ENCODE measurements around the gene HDAC11. TPM values are rescaled to one million over a fixed set of nuclear protein-coding genes. Genes with fewer than 3 reads are reported as not detected.

Gene HDAC11
- total RNA-seq, 2 experiments from 2014 or later, result 4.5 to 4.6 TPM

DNA sequence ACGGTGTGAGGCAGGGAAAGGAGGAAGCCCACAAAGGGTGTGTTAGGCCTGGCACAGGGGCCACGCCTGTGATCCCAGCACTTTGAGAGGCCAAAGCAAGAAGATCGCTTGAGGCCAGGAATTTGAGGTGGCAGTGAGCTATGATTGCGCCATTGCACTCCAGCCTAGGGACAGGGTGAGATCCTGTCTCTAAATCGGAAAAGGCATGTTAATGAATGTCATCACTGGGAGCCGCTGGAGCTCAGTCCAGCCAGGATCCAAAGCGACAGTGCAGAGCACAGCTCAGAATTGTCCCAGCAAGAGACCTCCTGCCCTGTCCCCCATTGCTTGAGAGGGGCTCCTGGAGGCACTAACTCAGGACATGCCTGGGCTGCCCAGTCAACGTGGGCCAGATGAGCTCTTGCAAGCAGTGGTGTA lies 53.8 kb downstream of the HDAC11 start:
- intact Hi-C loops (cut with DNase I, micrococcal nuclease), result no loop called here
- DNase-seq, result no peak
- Mint-ChIP-seq H3K9me3 (no peaks in the 10 kb centered on the region), H3K36me3 (ENCODE audit: low read depth) (no peaks in the 10 kb centered on the region), H3K4me1 (ENCODE audit: low read depth) (peaks cover 8% of the 10 kb centered on the region), H3K4me3 (no peak overlapping the region), H3K27me3 (no peaks in the 10 kb centered on the region), H3K27ac (no peak overlapping the region)
- Histone ChIP-seq H3K36me3 (ENCODE audit: insufficient read depth, low read length) (no peaks in the 10 kb centered on the region), H3K4me3 (ENCODE audit: low read length) (no peak overlapping the region), H3K4me1 (ENCODE audit: insufficient read depth, low read length) (peaks cover 8% of the 10 kb centered on the region), H3K27ac (ENCODE audit: low read depth in 1 of 2, low read length in 2 of 2) (no peak overlapping the region), H3K27me3 (ENCODE audit: control insufficient read depth in 1 of 2, insufficient read depth in 2 of 2, low read length in 2 of 2) (no peaks in the 10 kb centered on the region), H3K9me3 (ENCODE audit: control insufficient read depth in 1 of 2, insufficient read depth in 1 of 2, low read length in 2 of 2) (no peaks in the 10 kb centered on the region)
- TF ChIP-seq, protein P1, sequence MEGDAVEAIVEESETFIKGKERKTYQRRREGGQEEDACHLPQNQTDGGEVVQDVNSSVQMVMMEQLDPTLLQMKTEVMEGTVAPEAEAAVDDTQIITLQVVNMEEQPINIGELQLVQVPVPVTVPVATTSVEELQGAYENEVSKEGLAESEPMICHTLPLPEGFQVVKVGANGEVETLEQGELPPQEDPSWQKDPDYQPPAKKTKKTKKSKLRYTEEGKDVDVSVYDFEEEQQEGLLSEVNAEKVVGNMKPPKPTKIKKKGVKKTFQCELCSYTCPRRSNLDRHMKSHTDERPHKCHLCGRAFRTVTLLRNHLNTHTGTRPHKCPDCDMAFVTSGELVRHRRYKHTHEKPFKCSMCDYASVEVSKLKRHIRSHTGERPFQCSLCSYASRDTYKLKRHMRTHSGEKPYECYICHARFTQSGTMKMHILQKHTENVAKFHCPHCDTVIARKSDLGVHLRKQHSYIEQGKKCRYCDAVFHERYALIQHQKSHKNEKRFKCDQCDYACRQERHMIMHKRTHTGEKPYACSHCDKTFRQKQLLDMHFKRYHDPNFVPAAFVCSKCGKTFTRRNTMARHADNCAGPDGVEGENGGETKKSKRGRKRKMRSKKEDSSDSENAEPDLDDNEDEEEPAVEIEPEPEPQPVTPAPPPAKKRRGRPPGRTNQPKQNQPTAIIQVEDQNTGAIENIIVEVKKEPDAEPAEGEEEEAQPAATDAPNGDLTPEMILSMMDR (IDR thresholded peaks at IDR 0.05), result no peak
- ChIA-PET POLR2A (no interaction called here), CTCF (no interaction called here)
- no peak for ATAC-seq (ENCODE audit: poor library complexity)

DNA sequence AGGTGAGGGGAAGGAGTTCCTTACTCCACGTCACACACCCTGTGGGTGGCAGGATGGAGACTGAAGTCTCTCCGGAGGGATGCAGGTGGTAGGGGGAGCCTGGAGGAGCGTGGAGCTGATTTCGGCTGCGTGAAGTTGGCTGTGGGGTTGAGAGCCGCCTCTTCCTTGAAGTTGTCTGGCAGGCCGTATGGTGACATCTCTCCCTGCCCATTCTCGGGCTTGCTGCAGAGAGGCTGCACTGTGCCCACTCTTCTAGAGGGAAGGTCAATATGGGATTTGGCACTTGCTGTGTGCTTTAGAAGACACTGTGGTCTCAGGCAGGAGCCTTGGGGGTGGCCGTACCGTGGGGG lies 55.4 kb downstream of the HDAC11 start:
- no peak overlapping the region for H3K4me3 ChIP-seq (ENCODE audit: low read length)
- peaks cover 0 to 4% of the 10 kb centered on the region in 2 experiments for H3K9me3 ChIP-seq (ENCODE audit: control insufficient read depth in 1 of 2, insufficient read depth in 1 of 2, low read length in 2 of 2)
- intact Hi-C loops (cut with DNase I, micrococcal nuclease), result no loop called here
- Mint-ChIP-seq H3K4me3 (no peak overlapping the region), H3K9me3 (no peaks in the 10 kb centered on the region), H3K27ac (no peak overlapping the region), H3K4me1 (ENCODE audit: low read depth) (peaks cover 8% of the 10 kb centered on the region), H3K36me3 (ENCODE audit: low read depth) (no peaks in the 10 kb centered on the region), H3K27me3 (no peaks in the 10 kb centered on the region)
- DNase-seq, result no peak
- POLR2A ChIA-PET, result no interaction called here
- CTCF ChIA-PET, result no interaction called here
- no peaks in the 10 kb centered on the region for H3K36me3 ChIP-seq (ENCODE audit: insufficient read depth, low read length)
- H3K27me3 ChIP-seq (ENCODE audit: control insufficient read depth in 1 of 2, insufficient read depth in 2 of 2, low read length in 2 of 2), result peaks cover 0 to 2% of the 10 kb centered on the region in 2 experiments
- ATAC-seq (ENCODE audit: poor library complexity), result no peak
- TF ChIP-seq, protein P1 (IDR thresholded peaks at IDR 0.05), result no peak
- no peak overlapping the region for H3K27ac ChIP-seq (ENCODE audit: low read depth in 1 of 2, low read length in 2 of 2)
- peaks cover 8% of the 10 kb centered on the region for H3K4me1 ChIP-seq (ENCODE audit: insufficient read depth, low read length)

DNA sequence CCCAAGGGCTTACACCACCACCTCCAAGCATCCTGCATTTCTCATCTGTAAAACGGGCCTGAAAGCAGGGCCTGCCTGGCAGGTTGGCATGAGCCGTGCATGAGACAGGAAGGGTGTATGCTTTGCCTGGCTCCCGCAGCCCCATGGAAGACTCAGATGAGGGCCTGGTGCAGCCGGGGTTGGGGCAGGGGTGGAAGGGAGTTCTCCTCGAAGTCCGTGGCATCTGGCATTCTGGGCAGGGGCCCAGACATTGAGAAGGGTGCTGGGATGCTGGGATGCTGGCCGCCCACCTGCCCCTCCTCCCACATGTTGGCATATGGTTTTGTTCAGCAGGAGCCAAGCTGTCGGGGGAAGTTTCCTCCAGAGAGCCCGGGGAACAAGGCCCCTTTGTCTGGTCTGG lies 55.8 kb downstream of the HDAC11 start:
- H3K27ac Mint-ChIP-seq, result no peak overlapping the region
- Histone ChIP-seq H3K9me3 (ENCODE audit: control insufficient read depth in 1 of 2, insufficient read depth in 1 of 2, low read length in 2 of 2) (peaks cover 0 to 8% of the 10 kb centered on the region in 2 experiments), H3K4me3 (ENCODE audit: low read length) (no peak overlapping the region), H3K27ac (ENCODE audit: low read depth in 1 of 2, low read length in 2 of 2) (no peak overlapping the region), H3K4me1 (ENCODE audit: insufficient read depth, low read length) (peaks cover 8% of the 10 kb centered on the region), H3K36me3 (ENCODE audit: insufficient read depth, low read length) (no peaks in the 10 kb centered on the region), H3K27me3 (ENCODE audit: control insufficient read depth in 1 of 2, insufficient read depth in 2 of 2, low read length in 2 of 2) (peaks cover 0 to 2% of the 10 kb centered on the region in 2 experiments)
- ATAC-seq (ENCODE audit: poor library complexity), result no peak
- TF ChIP-seq, protein P1 (IDR thresholded peaks at IDR 0.05), result no peak
- H3K36me3 Mint-ChIP-seq (ENCODE audit: low read depth), result no peaks in the 10 kb centered on the region
- intact Hi-C loops (cut with DNase I, micrococcal nuclease), result no loop called here
- no peak for DNase-seq
- peaks cover 8% of the 10 kb centered on the region for H3K4me1 Mint-ChIP-seq (ENCODE audit: low read depth)
- H3K9me3 Mint-ChIP-seq, result no peaks in the 10 kb centered on the region
- no peak overlapping the region for H3K4me3 Mint-ChIP-seq
- ChIA-PET POLR2A (no interaction called here), CTCF (no interaction called here)
- no peaks in the 10 kb centered on the region for H3K27me3 Mint-ChIP-seq

Measured in CD4-positive, alpha-beta T cell (primary cell).